AG09309 (cell line): ENCODE data around the gene DNM1L.
"Not testable (repeated sequence)": the region's sequence is repeated elsewhere in the genome, so short reads cannot be mapped to it uniquely, and the experiment has no call there.

ENCODE experiments used
- DNase-seq: peaks from one replicate; pipeline ENCODE4 v3.0.0-alpha.2; 2010; ENCODE audit warnings: low read depth
- H3K4me3 ChIP-seq: 2 replicates; pipeline ENCODE4 v1.5.1; 2011; ENCODE audit warnings: mild to moderate bottlenecking, low read depth, low read length, moderate library complexity; ENCODE audit not compliant: control insufficient read depth
- TF ChIP-seq, protein P1 (sequence below): IDR thresholded peaks from 2 replicates; pipeline ENCODE4 v1.5.1; 2011; ENCODE audit warnings: mild to moderate bottlenecking, low read depth, low read length, inconsistent platforms; ENCODE audit not compliant: insufficient read depth, control insufficient read depth; ENCODE audit errors: missing control alignments

Gene DNM1L

DNA sequence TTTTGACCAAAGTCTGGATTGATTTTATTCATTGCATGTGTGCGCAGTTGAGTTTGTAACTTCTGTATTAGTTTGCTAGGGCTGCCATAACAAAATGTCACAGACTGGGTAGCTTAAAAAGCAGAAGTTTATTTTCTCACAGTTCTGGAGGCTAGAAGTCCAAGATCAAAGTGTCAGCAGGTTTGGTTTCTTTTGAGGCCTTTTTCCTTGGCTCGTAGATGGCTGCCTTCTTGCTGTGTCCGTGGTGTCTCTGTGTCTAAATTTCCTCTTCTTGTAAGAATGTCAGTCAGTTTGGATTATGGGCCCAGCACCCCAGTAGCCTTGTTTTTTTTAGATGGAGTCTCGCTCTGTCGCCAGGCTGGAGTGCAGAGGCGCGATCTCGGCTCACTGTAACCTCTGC is 11.8 kb downstream of the DNM1L start:
- H3K4me3 ChIP-seq: no peak overlapping the region
- TF ChIP-seq, protein P1, sequence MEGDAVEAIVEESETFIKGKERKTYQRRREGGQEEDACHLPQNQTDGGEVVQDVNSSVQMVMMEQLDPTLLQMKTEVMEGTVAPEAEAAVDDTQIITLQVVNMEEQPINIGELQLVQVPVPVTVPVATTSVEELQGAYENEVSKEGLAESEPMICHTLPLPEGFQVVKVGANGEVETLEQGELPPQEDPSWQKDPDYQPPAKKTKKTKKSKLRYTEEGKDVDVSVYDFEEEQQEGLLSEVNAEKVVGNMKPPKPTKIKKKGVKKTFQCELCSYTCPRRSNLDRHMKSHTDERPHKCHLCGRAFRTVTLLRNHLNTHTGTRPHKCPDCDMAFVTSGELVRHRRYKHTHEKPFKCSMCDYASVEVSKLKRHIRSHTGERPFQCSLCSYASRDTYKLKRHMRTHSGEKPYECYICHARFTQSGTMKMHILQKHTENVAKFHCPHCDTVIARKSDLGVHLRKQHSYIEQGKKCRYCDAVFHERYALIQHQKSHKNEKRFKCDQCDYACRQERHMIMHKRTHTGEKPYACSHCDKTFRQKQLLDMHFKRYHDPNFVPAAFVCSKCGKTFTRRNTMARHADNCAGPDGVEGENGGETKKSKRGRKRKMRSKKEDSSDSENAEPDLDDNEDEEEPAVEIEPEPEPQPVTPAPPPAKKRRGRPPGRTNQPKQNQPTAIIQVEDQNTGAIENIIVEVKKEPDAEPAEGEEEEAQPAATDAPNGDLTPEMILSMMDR: no peak
- DNase-seq: no peak

DNA sequence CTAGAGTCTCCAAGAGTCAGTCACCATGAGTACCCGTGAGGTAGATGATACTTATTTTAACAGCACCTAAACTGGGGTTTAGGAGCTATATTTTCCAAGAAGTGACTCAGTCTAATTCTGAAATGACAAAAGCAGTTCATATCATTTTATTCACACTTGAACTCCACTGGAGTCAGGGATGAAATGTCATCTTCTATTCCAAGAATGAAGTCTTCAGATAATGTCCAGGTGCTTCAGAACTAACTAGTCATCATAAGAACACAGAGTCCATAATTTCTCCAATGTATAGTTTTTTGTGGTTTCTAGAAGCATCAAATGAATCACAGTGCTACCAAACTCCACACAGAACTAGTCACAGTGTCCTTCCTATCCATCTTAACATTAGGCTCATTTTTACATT is 13.3 kb downstream of the DNM1L start:
- TF ChIP-seq, protein P1: no peak
- no peak overlapping the region for H3K4me3 ChIP-seq
- no peak for DNase-seq

DNA sequence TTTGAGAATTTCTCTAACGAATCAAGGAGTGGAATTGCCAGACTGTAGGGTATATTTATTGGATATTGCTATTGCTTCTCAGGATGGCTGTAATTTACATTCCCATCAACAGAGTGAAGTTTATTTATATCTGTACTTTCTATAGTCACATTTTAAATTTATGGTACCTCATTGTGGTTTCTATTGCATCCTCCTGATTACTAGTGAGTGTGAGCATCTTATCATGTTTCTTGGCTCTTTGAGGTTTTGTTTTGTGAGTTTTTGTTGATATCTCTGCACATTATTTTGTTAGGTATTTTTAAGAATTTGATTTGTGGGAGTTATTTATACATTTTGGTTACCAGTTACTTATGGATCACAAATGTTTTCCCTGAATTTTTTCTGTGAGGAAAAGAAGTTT is 13.9 kb downstream of the DNM1L start:
- DNase-seq: no peak
- no peak overlapping the region for H3K4me3 ChIP-seq
- TF ChIP-seq, protein P1: no peak

DNA sequence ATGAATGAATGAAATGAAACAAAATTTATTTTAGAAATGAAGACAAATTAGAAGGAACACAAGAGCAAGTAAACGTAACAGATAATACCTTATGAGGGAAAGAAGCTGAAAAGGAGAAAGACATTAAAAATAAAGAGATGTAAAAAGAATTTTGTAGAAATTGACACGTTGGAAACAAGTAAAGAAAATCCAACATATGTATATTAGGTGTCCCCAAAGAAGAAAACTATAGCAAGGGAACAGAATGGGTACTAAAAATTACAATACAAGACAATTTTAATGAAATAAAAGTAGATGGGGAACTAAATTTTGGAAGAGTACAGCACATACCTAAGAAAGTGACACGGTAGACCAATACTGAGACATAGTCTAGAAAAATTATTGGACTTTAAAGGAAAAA is 16.7 kb downstream of the DNM1L start:
- TF ChIP-seq, protein P1: no peak
- DNase-seq: no peak
- H3K4me3 ChIP-seq: no peak overlapping the region

DNA sequence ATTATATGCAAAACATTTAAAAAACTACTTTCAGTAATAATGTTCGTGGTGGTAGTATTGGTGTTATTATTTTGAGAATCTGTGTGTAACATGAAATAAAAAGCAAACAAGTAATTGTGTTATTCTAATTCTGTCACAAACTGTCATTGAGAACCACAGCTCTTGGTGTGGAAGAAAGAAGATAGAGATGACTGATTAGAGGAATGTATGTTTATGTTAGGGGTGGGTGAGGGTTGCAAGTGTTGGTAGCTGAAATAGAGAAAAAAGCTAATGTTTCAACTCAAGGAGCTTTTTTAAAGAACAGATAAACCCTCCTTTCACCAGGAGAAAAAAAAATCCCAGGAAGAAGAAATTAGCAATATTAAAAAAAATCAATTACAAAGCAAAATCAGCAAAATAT is 18.3 kb downstream of the DNM1L start:
- TF ChIP-seq, protein P1: no peak
- no peak for DNase-seq
- H3K4me3 ChIP-seq: no peak overlapping the region

DNA sequence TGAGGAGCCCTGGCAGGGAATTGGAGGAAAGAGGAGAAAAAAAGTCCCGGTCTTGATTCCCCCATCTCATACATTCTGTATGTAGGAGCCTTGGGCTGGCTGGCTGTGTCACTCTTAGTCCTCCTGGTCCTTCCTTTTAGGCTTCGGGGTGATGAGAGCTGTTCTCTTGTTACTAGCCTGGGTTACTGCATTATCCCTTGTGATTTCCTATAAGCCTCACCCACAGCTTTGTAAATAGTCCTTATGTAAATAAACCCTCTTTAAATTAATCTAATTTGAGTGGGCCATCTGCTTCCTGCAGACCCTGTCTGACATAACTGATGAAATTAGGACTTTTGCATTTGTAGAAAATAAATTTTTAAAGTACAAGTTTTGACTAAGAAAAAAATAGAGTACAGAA is 19.2 kb downstream of the DNM1L start:
- H3K4me3 ChIP-seq: no peak overlapping the region
- DNase-seq: no peak
- TF ChIP-seq, protein P1: no peak

DNA sequence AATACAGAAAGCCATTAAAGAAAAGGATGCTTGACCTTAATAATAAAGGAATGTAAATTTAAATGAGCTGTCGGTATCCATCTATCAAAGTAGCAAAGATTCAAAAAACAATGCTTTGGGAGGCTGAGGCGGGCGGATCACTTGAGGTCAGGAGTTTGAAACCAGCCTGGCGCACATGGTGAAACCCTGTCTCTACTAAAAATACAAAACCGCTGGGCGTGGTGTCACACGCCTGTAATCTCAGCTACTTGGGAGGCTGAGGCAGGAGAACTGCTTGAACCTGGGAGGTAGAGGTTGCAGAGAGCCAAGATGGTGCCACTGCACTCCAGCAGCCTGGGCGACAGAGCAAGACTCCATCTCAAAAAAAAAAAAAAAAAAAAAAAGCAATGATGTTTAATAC is 20.3 kb downstream of the DNM1L start:
- DNase-seq, H3K4me3 ChIP-seq: not testable (repeated sequence)
